GM21529 (cell line): ENCODE measurements around the gene CIZ1.

Experiments
- ATAC-seq: cut with Tn5 transposase; IDR thresholded peaks from one replicate; pipeline ENCODE4 v1.9.1; 2021; ENCODE audit not compliant: unreplicated experiment

CIZ1 gene

GRCh38 chr9:128214571-128215490 lies 23.5 kb upstream of the CIZ1 start:
- ATAC-seq: no peak

- no peak for ATAC-seq
Observed at GRCh38 chr9:128213746-128214497, 22.6 kb upstream of the CIZ1 start.

GRCh38 chr9:128211981-128212281 lies 20.6 kb upstream of the CIZ1 start:
- ATAC-seq: no peak

- no peak for ATAC-seq
Observed at GRCh38 chr9:128211186-128211980, 20.0 kb upstream of the CIZ1 start.

GRCh38 chr9:128208946-128209669 lies 17.7 kb upstream of the CIZ1 start:
- ATAC-seq: no peak

- ATAC-seq: no peak
Observed at GRCh38 chr9:128208386-128208785, 17.0 kb upstream of the CIZ1 start.

- no peak for ATAC-seq
Observed at GRCh38 chr9:128206916-128207910, 15.8 kb upstream of the CIZ1 start.

- no peak for ATAC-seq
Observed at GRCh38 chr9:128206484-128206883, 15.1 kb upstream of the CIZ1 start.

- ATAC-seq: no peak
Observed at GRCh38 chr9:128205296-128205944, 14.0 kb upstream of the CIZ1 start.

GRCh38 chr9:128204858-128205257 lies 13.5 kb upstream of the CIZ1 start:
- ATAC-seq: no peak

- ATAC-seq: no peak
Observed at GRCh38 chr9:128203707-128204551, 12.6 kb upstream of the CIZ1 start.

- peak; percentile 73 for ATAC-seq
Observed at GRCh38 chr9:128203024-128203706, 11.8 kb upstream of the CIZ1 start, which contains the start of gene DNM1. TSS of gene DNM1 (plus strand) at chr9:128203379. CDS start at chr9:128203471, 92 bp downstream.

GRCh38 chr9:128202648-128203023 lies 11.3 kb upstream of the CIZ1 start:
- no peak for ATAC-seq

GRCh38 chr9:128201441-128202369 lies 10.3 kb upstream of the CIZ1 start:
- ATAC-seq: no peak

- no peak for ATAC-seq
Observed at GRCh38 chr9:128193469-128194096, 2.2 kb upstream of the CIZ1 start.
